ENCODE results near the gene CD1C.

The CD1C gene

GRCh38 chr1:158311066-158311465 is 21.3 kb downstream of the CD1C start:
- no peaks in the 10 kb centered on the region for H3K4me1 ChIP-seq (ENCODE audit: insufficient read depth, poor library complexity, severe bottlenecking)
- DNase-seq (ENCODE audit: low spot score) (no peak), ATAC-seq (ENCODE audit: low read depth) (no peak)
- no peak overlapping the region for H3K27ac ChIP-seq (ENCODE audit: poor library complexity, severe bottlenecking)
- H3K4me3 ChIP-seq (ENCODE audit: severe bottlenecking), result no peak overlapping the region
- H3K36me3 ChIP-seq (ENCODE audit: low read depth), result no peaks in the 10 kb centered on the region
- no peaks in the 10 kb centered on the region for H3K27me3 ChIP-seq (ENCODE audit: insufficient read depth, poor library complexity, severe bottlenecking)
- H3K9me3 ChIP-seq (ENCODE audit: severe bottlenecking), result no peaks in the 10 kb centered on the region
- TF ChIP-seq CTCF (IDR thresholded peaks at IDR 0.05; ENCODE audit: poor library complexity, severe bottlenecking), result no peak

GRCh38 chr1:158323866-158324265 is 34.1 kb downstream of the CD1C start:
- ATAC-seq (ENCODE audit: low read depth), result no peak
- Histone ChIP-seq H3K4me3 (ENCODE audit: severe bottlenecking) (no peak overlapping the region), H3K36me3 (ENCODE audit: low read depth) (no peaks in the 10 kb centered on the region), H3K27ac (ENCODE audit: poor library complexity, severe bottlenecking) (no peak overlapping the region), H3K9me3 (ENCODE audit: severe bottlenecking) (no peaks in the 10 kb centered on the region), H3K27me3 (ENCODE audit: insufficient read depth, poor library complexity, severe bottlenecking) (no peaks in the 10 kb centered on the region), H3K4me1 (ENCODE audit: insufficient read depth, poor library complexity, severe bottlenecking) (no peaks in the 10 kb centered on the region)
- DNase-seq (ENCODE audit: low spot score), result no peak
- no peak for TF ChIP-seq CTCF (IDR thresholded peaks at IDR 0.05; ENCODE audit: poor library complexity, severe bottlenecking)

- Histone ChIP-seq H3K4me3 (ENCODE audit: severe bottlenecking) (no peak overlapping the region), H3K4me1 (ENCODE audit: insufficient read depth, poor library complexity, severe bottlenecking) (no peaks in the 10 kb centered on the region), H3K36me3 (ENCODE audit: low read depth) (no peaks in the 10 kb centered on the region), H3K27ac (ENCODE audit: poor library complexity, severe bottlenecking) (no peak overlapping the region), H3K9me3 (ENCODE audit: severe bottlenecking) (no peaks in the 10 kb centered on the region), H3K27me3 (ENCODE audit: insufficient read depth, poor library complexity, severe bottlenecking) (no peaks in the 10 kb centered on the region)
- TF ChIP-seq CTCF (IDR thresholded peaks at IDR 0.05; ENCODE audit: poor library complexity, severe bottlenecking), result no peak
- DNase-seq (ENCODE audit: low spot score), result no peak
- no peak for ATAC-seq (ENCODE audit: low read depth)
Observed at GRCh38 chr1:158324395-158324794, 34.7 kb downstream of the CD1C start.

GRCh38 chr1:158327481-158327880 is 37.8 kb downstream of the CD1C start:
- no peak for TF ChIP-seq CTCF (IDR thresholded peaks at IDR 0.05; ENCODE audit: poor library complexity, severe bottlenecking)

GRCh38 chr1:158328426-158328825 is 38.7 kb downstream of the CD1C start:
- ATAC-seq (ENCODE audit: low read depth) (no peak), DNase-seq (ENCODE audit: low spot score) (no peak)
- no peak overlapping the region for H3K4me3 ChIP-seq (ENCODE audit: severe bottlenecking)
- H3K27me3 ChIP-seq (ENCODE audit: insufficient read depth, poor library complexity, severe bottlenecking), result no peaks in the 10 kb centered on the region
- H3K36me3 ChIP-seq (ENCODE audit: low read depth), result no peaks in the 10 kb centered on the region
- H3K27ac ChIP-seq (ENCODE audit: poor library complexity, severe bottlenecking), result no peak overlapping the region
- no peaks in the 10 kb centered on the region for H3K4me1 ChIP-seq (ENCODE audit: insufficient read depth, poor library complexity, severe bottlenecking)
- no peaks in the 10 kb centered on the region for H3K9me3 ChIP-seq (ENCODE audit: severe bottlenecking)
- TF ChIP-seq CTCF (IDR thresholded peaks at IDR 0.05; ENCODE audit: poor library complexity, severe bottlenecking), result no peak

More at GRCh38 chr1:158327481-158327880, 37.8 kb downstream of the CD1C start:
- H3K4me1 ChIP-seq (ENCODE audit: insufficient read depth, poor library complexity, severe bottlenecking), result no peaks in the 10 kb centered on the region
- no peak for DNase-seq (ENCODE audit: low spot score)
- no peaks in the 10 kb centered on the region for H3K27me3 ChIP-seq (ENCODE audit: insufficient read depth, poor library complexity, severe bottlenecking)
- no peak overlapping the region for H3K27ac ChIP-seq (ENCODE audit: poor library complexity, severe bottlenecking)
- no peak for ATAC-seq (ENCODE audit: low read depth)
- no peak overlapping the region for H3K4me3 ChIP-seq (ENCODE audit: severe bottlenecking)
- H3K9me3 ChIP-seq (ENCODE audit: severe bottlenecking), result no peaks in the 10 kb centered on the region
- no peaks in the 10 kb centered on the region for H3K36me3 ChIP-seq (ENCODE audit: low read depth)
